Suprapubic skin (tissue), 4 donors: ENCODE data around the gene RTN4R. TPM values are rescaled to one million over a fixed set of nuclear protein-coding genes. Genes with fewer than 3 reads are reported as not detected.

Experiments
- DNase-seq, 2 donors: peaks; one replicate each; pipeline ENCODE4 v3.0.0-alpha.2; 2019; ENCODE audit warnings: low spot score in 2 of 2
- H3K27ac ChIP-seq: fragments of 200-600 bp; sonication (generic); one replicate; pipeline ENCODE4 v1.5.1; 2019
- H3K27me3 ChIP-seq: fragments of 200-600 bp; sonication (generic); one replicate; pipeline ENCODE4 v1.5.1; 2019
- H3K36me3 ChIP-seq: fragments of 200-600 bp; sonication (generic); one replicate; pipeline ENCODE4 v1.5.1; 2019
- H3K4me1 ChIP-seq: fragments of 200-600 bp; sonication (generic); one replicate; pipeline ENCODE4 v1.5.1; 2019
- H3K4me3 ChIP-seq: fragments of 200-600 bp; sonication (generic); one replicate; pipeline ENCODE4 v1.5.1; 2019; ENCODE audit warnings: mild to moderate bottlenecking
- H3K9me3 ChIP-seq: fragments of 200-600 bp; sonication (generic); one replicate; pipeline ENCODE4 v1.5.1; 2019
- EP300 ChIP-seq: sonication (generic); formaldehyde crosslinking; IDR thresholded peaks from one replicate; pipeline ENCODE4 v1.6.1; 2017; ENCODE audit warnings: antibody characterized with exemption
- POLR2A ChIP-seq, 2 donors: fragments of 450-650 bp; IDR thresholded peaks; one replicate each; pipeline ENCODE4 v1.6.1; 2017; ENCODE audit warnings: antibody characterized with exemption in 2 of 2, mild to moderate bottlenecking in 2 of 2, moderate library complexity in 2 of 2
- POLR2AphosphoS5 ChIP-seq, 3 donors: sonication (generic); formaldehyde crosslinking; IDR thresholded peaks; one replicate each; pipeline ENCODE4 v1.6.1; 2017; ENCODE audit warnings: antibody characterized with exemption in 3 of 3
- WGBS: methylation state at CpG from one replicate; pipeline ENCODE4 v1.1.5; 2018; 5-methylcytosine and 5-hydroxymethylcytosine counted together
- total RNA-seq, 4 donors: library from RNA; depleted of rRNA; stranded (reverse); fragments of >200 nt; gene quantifications; one replicate each; pipeline ENCODE4 v1.1.0, GENCODE V29; 2016
- TF ChIP-seq, protein P1 (sequence below), 2 donors: fragments of 200-600 bp in 1 of 2; fragments of 450-650 bp in 1 of 2; sonication (generic) in 1 of 2; IDR thresholded peaks; one replicate each; pipeline ENCODE4 v1.5.1; 2016 to 2019; ENCODE audit warnings: antibody characterized with exemption in 2 of 2, mild to moderate bottlenecking in 1 of 2, moderate library complexity in 1 of 2

Gene RTN4R
- total RNA-seq, 4 donors from 2014 or later = 5.0 to 12.2 (median 9.2) TPM

- DNase-seq = no peak
- H3K4me1 ChIP-seq = no peaks in the 10 kb centered on the region
- TF ChIP-seq, protein P1, sequence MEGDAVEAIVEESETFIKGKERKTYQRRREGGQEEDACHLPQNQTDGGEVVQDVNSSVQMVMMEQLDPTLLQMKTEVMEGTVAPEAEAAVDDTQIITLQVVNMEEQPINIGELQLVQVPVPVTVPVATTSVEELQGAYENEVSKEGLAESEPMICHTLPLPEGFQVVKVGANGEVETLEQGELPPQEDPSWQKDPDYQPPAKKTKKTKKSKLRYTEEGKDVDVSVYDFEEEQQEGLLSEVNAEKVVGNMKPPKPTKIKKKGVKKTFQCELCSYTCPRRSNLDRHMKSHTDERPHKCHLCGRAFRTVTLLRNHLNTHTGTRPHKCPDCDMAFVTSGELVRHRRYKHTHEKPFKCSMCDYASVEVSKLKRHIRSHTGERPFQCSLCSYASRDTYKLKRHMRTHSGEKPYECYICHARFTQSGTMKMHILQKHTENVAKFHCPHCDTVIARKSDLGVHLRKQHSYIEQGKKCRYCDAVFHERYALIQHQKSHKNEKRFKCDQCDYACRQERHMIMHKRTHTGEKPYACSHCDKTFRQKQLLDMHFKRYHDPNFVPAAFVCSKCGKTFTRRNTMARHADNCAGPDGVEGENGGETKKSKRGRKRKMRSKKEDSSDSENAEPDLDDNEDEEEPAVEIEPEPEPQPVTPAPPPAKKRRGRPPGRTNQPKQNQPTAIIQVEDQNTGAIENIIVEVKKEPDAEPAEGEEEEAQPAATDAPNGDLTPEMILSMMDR (IDR thresholded peaks at IDR 0.05) = no peak
- TF ChIP-seq EP300 (no peak), POLR2AphosphoS5 (IDR thresholded peaks at IDR 0.05) (no peak), POLR2A (IDR thresholded peaks at IDR 0.05) (no peak)
- no peaks in the 10 kb centered on the region for H3K36me3 ChIP-seq
- H3K9me3 ChIP-seq = no peaks in the 10 kb centered on the region
- WGBS = no CpG with 5 or more reads among the region's 5 CpGs
- no peaks in the 10 kb centered on the region for H3K27me3 ChIP-seq
- H3K4me3 ChIP-seq = no peak overlapping the region
- H3K27ac ChIP-seq = no peak overlapping the region
Observed at GRCh38 chr22:20228939-20229272, 39.2 kb downstream of the RTN4R start.

- no peak for DNase-seq
- H3K4me1 ChIP-seq = no peaks in the 10 kb centered on the region
Observed at GRCh38 chr22:20228055-20228938, 39.8 kb downstream of the RTN4R start.

GRCh38 chr22:20227363-20227762 lies 40.8 kb downstream of the RTN4R start:
- Histone ChIP-seq H3K27ac (no peak overlapping the region), H3K27me3 (no peaks in the 10 kb centered on the region), H3K4me1 (no peaks in the 10 kb centered on the region), H3K4me3 (no peak overlapping the region), H3K36me3 (no peaks in the 10 kb centered on the region), H3K9me3 (no peaks in the 10 kb centered on the region)
- DNase-seq = no peak
- 100% methylated on average over 3 of the region's 7 CpGs for WGBS
- no peak for TF ChIP-seq EP300
- TF ChIP-seq, protein P1 (IDR thresholded peaks at IDR 0.05) = no peak
- no peak for TF ChIP-seq POLR2A (IDR thresholded peaks at IDR 0.05)
- no peak for TF ChIP-seq POLR2AphosphoS5 (IDR thresholded peaks at IDR 0.05)

More at GRCh38 chr22:20228055-20228938, 39.8 kb downstream of the RTN4R start:
- Histone ChIP-seq H3K9me3 (no peaks in the 10 kb centered on the region), H3K27me3 (no peaks in the 10 kb centered on the region), H3K4me3 (no peak overlapping the region), H3K36me3 (no peaks in the 10 kb centered on the region), H3K27ac (no peak overlapping the region)
- 75% methylated on average over 9 of the region's 23 CpGs for WGBS
- TF ChIP-seq EP300 (no peak), POLR2A (IDR thresholded peaks at IDR 0.05) (no peak), POLR2AphosphoS5 (IDR thresholded peaks at IDR 0.05) (no peak)

DNA sequence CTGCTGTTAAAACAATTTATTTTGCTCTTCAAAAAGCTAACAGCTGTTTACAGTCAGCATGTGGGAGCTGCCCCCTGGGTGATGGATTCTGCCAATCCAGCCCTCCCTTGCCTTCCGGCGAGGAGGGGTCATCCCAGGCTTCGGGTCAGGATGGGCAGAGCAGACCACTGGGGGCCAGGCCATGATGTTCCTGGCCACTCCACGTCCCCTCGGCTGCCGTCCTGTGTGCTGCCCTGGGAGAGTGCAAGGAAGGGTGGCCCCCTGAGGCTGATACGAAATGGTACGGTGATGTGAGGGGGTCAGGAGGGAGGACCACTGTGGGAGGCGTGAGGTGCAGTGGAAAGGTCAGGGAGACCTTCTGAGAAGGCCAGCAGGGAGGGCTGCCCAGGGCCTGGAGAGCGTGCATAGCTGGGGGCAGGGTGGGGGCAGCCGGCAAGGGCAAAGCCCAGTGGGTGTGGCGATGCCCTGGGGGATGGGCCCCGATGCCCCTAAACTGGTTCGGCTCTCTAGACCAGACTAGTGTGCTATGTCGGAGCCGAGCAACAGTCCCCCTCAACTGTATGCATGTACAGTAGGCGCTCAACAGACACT lies 41.3 kb downstream of the RTN4R start:
- no peaks in the 10 kb centered on the region for H3K27me3 ChIP-seq
- no peak overlapping the region for H3K4me3 ChIP-seq
- WGBS = 78% methylated on average over 9 of the region's 17 CpGs
- H3K36me3 ChIP-seq = no peaks in the 10 kb centered on the region
- TF ChIP-seq, protein P1 (IDR thresholded peaks at IDR 0.05) = no peak
- TF ChIP-seq POLR2A (IDR thresholded peaks at IDR 0.05) = no peak
- TF ChIP-seq EP300 = no peak
- TF ChIP-seq POLR2AphosphoS5 (IDR thresholded peaks at IDR 0.05) = no peak
- H3K4me1 ChIP-seq = no peaks in the 10 kb centered on the region
- no peak for DNase-seq
- no peaks in the 10 kb centered on the region for H3K9me3 ChIP-seq
- no peak overlapping the region for H3K27ac ChIP-seq

- H3K9me3 ChIP-seq = no peaks in the 10 kb centered on the region
Observed at GRCh38 chr22:20226077-20226716, 41.9 kb downstream of the RTN4R start.

More at GRCh38 chr22:20226077-20226716, 41.9 kb downstream of the RTN4R start:
- no peaks in the 10 kb centered on the region for H3K4me1 ChIP-seq
- no peaks in the 10 kb centered on the region for H3K27me3 ChIP-seq
- TF ChIP-seq POLR2AphosphoS5 (IDR thresholded peaks at IDR 0.05) = no peak
- no peak for TF ChIP-seq EP300
- TF ChIP-seq POLR2A (IDR thresholded peaks at IDR 0.05) = no peak
- TF ChIP-seq, protein P1 (IDR thresholded peaks at IDR 0.05) = no peak
- no peak for DNase-seq
- no peaks in the 10 kb centered on the region for H3K36me3 ChIP-seq
- H3K27ac ChIP-seq = no peak overlapping the region
- WGBS = 93% methylated on average over 5 of the region's 14 CpGs
- no peak overlapping the region for H3K4me3 ChIP-seq
